ES-I3 (cell line): ENCODE results near the gene NCK2.

Source experiments
- H3K36me3 ChIP-seq: 2 replicates; pipeline ENCODE4 v1.6.1; 2013; ENCODE audit warnings: mild to moderate bottlenecking, low read length, control low read depth, moderate library complexity; ENCODE audit not compliant: insufficient read depth
- H3K4me1 ChIP-seq: 2 replicates; pipeline ENCODE4 v1.6.1; 2013; ENCODE audit warnings: mild to moderate bottlenecking, control low read depth, low read length; ENCODE audit not compliant: insufficient read depth
- H3K9ac ChIP-seq: 2 replicates; pipeline ENCODE4 v1.6.1; 2013; ENCODE audit warnings: low read depth, mild to moderate bottlenecking, low read length, moderate library complexity
- H3K9me3 ChIP-seq: 2 replicates; pipeline ENCODE4 v1.6.1; 2013; ENCODE audit warnings: mild to moderate bottlenecking, low read length, moderate library complexity; ENCODE audit not compliant: control insufficient read depth, insufficient read depth

Gene NCK2

GRCh38 chr2:105725388-105725787 is 19.3 kb upstream of the NCK2 start:
- Histone ChIP-seq H3K36me3 (no peaks in the 10 kb centered on the region), H3K9ac (no peak overlapping the region), H3K9me3 (peaks cover 4% of the 10 kb centered on the region; the same call in 1 of the 2 replicates), H3K4me1 (no peaks in the 10 kb centered on the region)

- no peaks in the 10 kb centered on the region for H3K4me1 ChIP-seq
- no peak overlapping the region for H3K9ac ChIP-seq
- H3K9me3 ChIP-seq = peaks cover 4% of the 10 kb centered on the region; the same call in 1 of the 2 replicates
- H3K36me3 ChIP-seq = no peaks in the 10 kb centered on the region
These were observed 14.5 kb upstream of the NCK2 start for GRCh38 chr2:105730170-105730569.

- peaks cover 4% of the 10 kb centered on the region; the same call in 1 of the 2 replicates for H3K9me3 ChIP-seq
- H3K36me3 ChIP-seq = no peaks in the 10 kb centered on the region
- no peak overlapping the region for H3K9ac ChIP-seq
- no peaks in the 10 kb centered on the region for H3K4me1 ChIP-seq
These were observed 13.2 kb upstream of the NCK2 start for GRCh38 chr2:105731511-105731910.

GRCh38 chr2:105732101-105732500 is 12.6 kb upstream of the NCK2 start:
- Histone ChIP-seq H3K4me1 (no peaks in the 10 kb centered on the region), H3K36me3 (no peaks in the 10 kb centered on the region), H3K9me3 (peaks cover 4% of the 10 kb centered on the region; the same call in 1 of the 2 replicates), H3K9ac (no peak overlapping the region)

GRCh38 chr2:105732955-105733607 is 11.6 kb upstream of the NCK2 start:
- no peak overlapping the region for H3K9ac ChIP-seq
- no peaks in the 10 kb centered on the region for H3K36me3 ChIP-seq
- H3K4me1 ChIP-seq = no peaks in the 10 kb centered on the region
- no peaks in the 10 kb centered on the region; the same call in 1 of the 2 replicates for H3K9me3 ChIP-seq

GRCh38 chr2:105733875-105734274 is 10.8 kb upstream of the NCK2 start:
- Histone ChIP-seq H3K9ac (no peak overlapping the region), H3K36me3 (no peaks in the 10 kb centered on the region), H3K4me1 (no peaks in the 10 kb centered on the region), H3K9me3 (no peaks in the 10 kb centered on the region)

GRCh38 chr2:105734762-105735538 is 9.8 kb upstream of the NCK2 start:
- Histone ChIP-seq H3K4me1 (peaks cover 6% of the 10 kb centered on the region; the same call in 1 of the 2 replicates), H3K36me3 (no peaks in the 10 kb centered on the region), H3K9me3 (no peaks in the 10 kb centered on the region), H3K9ac (no peak overlapping the region)

- no peaks in the 10 kb centered on the region for H3K9me3 ChIP-seq
- H3K9ac ChIP-seq = no peak overlapping the region
- H3K4me1 ChIP-seq = peaks cover 11% of the 10 kb centered on the region
- H3K36me3 ChIP-seq = no peaks in the 10 kb centered on the region
These were observed 8.6 kb upstream of the NCK2 start for GRCh38 chr2:105736145-105736544.

- no peaks in the 10 kb centered on the region for H3K9me3 ChIP-seq
These were observed 6.6 kb upstream of the NCK2 start for GRCh38 chr2:105737980-105738657.

GRCh38 chr2:105738658-105739241 is 6.0 kb upstream of the NCK2 start:
- no peaks in the 10 kb centered on the region for H3K36me3 ChIP-seq
- no peak overlapping the region for H3K9ac ChIP-seq
- H3K9me3 ChIP-seq = no peaks in the 10 kb centered on the region
- H3K4me1 ChIP-seq = peaks cover 11% of the 10 kb centered on the region

More at GRCh38 chr2:105737980-105738657, 6.6 kb upstream of the NCK2 start:
- peaks cover 11% of the 10 kb centered on the region for H3K4me1 ChIP-seq
- H3K36me3 ChIP-seq = no peaks in the 10 kb centered on the region
- no peak overlapping the region for H3K9ac ChIP-seq

- no peak overlapping the region for H3K9ac ChIP-seq
- H3K4me1 ChIP-seq = peaks cover 11% of the 10 kb centered on the region
- no peaks in the 10 kb centered on the region for H3K36me3 ChIP-seq
- H3K9me3 ChIP-seq = no peaks in the 10 kb centered on the region
These were observed 5.3 kb upstream of the NCK2 start for GRCh38 chr2:105739426-105739825.

GRCh38 chr2:105739944-105740530 is 4.7 kb upstream of the NCK2 start:
- no peaks in the 10 kb centered on the region for H3K36me3 ChIP-seq
- peaks cover 11% of the 10 kb centered on the region for H3K4me1 ChIP-seq
- no peak overlapping the region for H3K9ac ChIP-seq
- H3K9me3 ChIP-seq = no peaks in the 10 kb centered on the region

- peaks cover 11% of the 10 kb centered on the region for H3K4me1 ChIP-seq
- no peaks in the 10 kb centered on the region for H3K36me3 ChIP-seq
- no peak overlapping the region for H3K9ac ChIP-seq
- no peaks in the 10 kb centered on the region for H3K9me3 ChIP-seq
These were observed 3.5 kb upstream of the NCK2 start for GRCh38 chr2:105741174-105741573.

- no peaks in the 10 kb centered on the region for H3K36me3 ChIP-seq
- H3K9ac ChIP-seq = no peak overlapping the region
- peaks cover 15% of the 10 kb centered on the region for H3K4me1 ChIP-seq
- H3K9me3 ChIP-seq = no peaks in the 10 kb centered on the region
These were observed 3.1 kb upstream of the NCK2 start for GRCh38 chr2:105741617-105742016.
